Mesenchymal stem cell (in vitro differentiated cells and primary cell): ENCODE results near the gene UACA.

Experiments used
- DNase-seq: peaks from one replicate; pipeline ENCODE4 v3.0.0-alpha.2; 2013
- H2AFZ ChIP-seq: one replicate; pipeline ENCODE4 v1.6.1; 2013; ENCODE audit warnings: low read depth, mild to moderate bottlenecking, control low read depth, inconsistent platforms, low read length, moderate library complexity
- H2AK5ac ChIP-seq: 2 replicates; pipeline ENCODE4 v1.6.1; 2013; ENCODE audit warnings: low read length, moderate library complexity, mild to moderate bottlenecking, inconsistent platforms; ENCODE audit not compliant: severe bottlenecking
- H2BK120ac ChIP-seq: one replicate; pipeline ENCODE4 v1.6.1; 2013; ENCODE audit warnings: low read depth, mild to moderate bottlenecking, inconsistent platforms, low read length, moderate library complexity
- H2BK12ac ChIP-seq, 2 experiments: one replicate each; pipeline ENCODE4 v1.6.1; 2013; ENCODE audit warnings: inconsistent platforms in 2 of 2, low read length in 2 of 2, mild to moderate bottlenecking in 2 of 2, moderate library complexity in 2 of 2, control low read depth in 1 of 2
- H2BK15ac ChIP-seq: one replicate; pipeline ENCODE4 v1.6.1; 2013; ENCODE audit warnings: mild to moderate bottlenecking, low read depth, inconsistent platforms; ENCODE audit not compliant: poor library complexity, severe bottlenecking
- H2BK5ac ChIP-seq: 2 replicates; pipeline ENCODE4 v1.6.1; 2013; ENCODE audit warnings: low read depth, mild to moderate bottlenecking, low read length, control low read depth, inconsistent platforms; ENCODE audit not compliant: poor library complexity, severe bottlenecking
- H3K14ac ChIP-seq, 2 experiments: one replicate each; pipeline ENCODE4 v1.6.1; 2013; ENCODE audit warnings: inconsistent platforms in 2 of 2, low read length in 2 of 2, control low read depth in 1 of 2, mild to moderate bottlenecking in 1 of 2, moderate library complexity in 1 of 2
- H3K18ac ChIP-seq, 2 experiments: one replicate each; pipeline ENCODE4 v1.6.1; 2013; ENCODE audit warnings: inconsistent platforms in 2 of 2, low read length in 2 of 2, control low read depth in 1 of 2, low read depth in 1 of 2, mild to moderate bottlenecking in 1 of 2
- H3K23ac ChIP-seq, 2 experiments: one replicate each; pipeline ENCODE4 v1.6.1; 2013; ENCODE audit warnings: inconsistent platforms in 2 of 2, low read length in 2 of 2, mild to moderate bottlenecking in 2 of 2, moderate library complexity in 2 of 2, control low read depth in 1 of 2
- H3K27ac ChIP-seq: 2 replicates; pipeline ENCODE4 v1.5.1; 2013; ENCODE audit warnings: mild to moderate bottlenecking, moderate library complexity, low read length, control low read depth, inconsistent platforms; ENCODE audit not compliant: poor library complexity, severe bottlenecking
- H3K27me3 ChIP-seq, 2 experiments: 2 replicates each; pipeline versions ENCODE4 v1.6.1 to v1.7.0; 2013; ENCODE audit warnings: low read length in 2 of 2, mild to moderate bottlenecking in 2 of 2, moderate library complexity in 2 of 2, control low read depth in 1 of 2, inconsistent platforms in 1 of 2; ENCODE audit not compliant: control insufficient read depth in 1 of 2, insufficient read depth in 1 of 2
- H3K36me3 ChIP-seq, 2 experiments: 2 replicates each; pipeline versions ENCODE4 v1.6.1 to v1.7.0; 2013; ENCODE audit warnings: low read length in 2 of 2, control low read depth in 1 of 2, inconsistent platforms in 1 of 2, low read depth in 1 of 2, mild to moderate bottlenecking in 1 of 2; ENCODE audit not compliant: insufficient read depth in 2 of 2, control insufficient read depth in 1 of 2
- H3K4ac ChIP-seq, 2 experiments: one replicate each; pipeline ENCODE4 v1.6.1; 2013; ENCODE audit warnings: inconsistent platforms in 2 of 2, low read length in 2 of 2, mild to moderate bottlenecking in 2 of 2, moderate library complexity in 2 of 2, control low read depth in 1 of 2, low read depth in 1 of 2
- H3K4me1 ChIP-seq: 2 replicates; pipeline ENCODE4 v1.6.1; 2013; ENCODE audit warnings: low read depth, low read length, control low read depth; ENCODE audit not compliant: control insufficient read depth, insufficient read depth
- H3K4me2 ChIP-seq: 2 replicates; pipeline ENCODE4 v1.6.1; 2013; ENCODE audit warnings: low read length, mild to moderate bottlenecking, inconsistent platforms; ENCODE audit not compliant: poor library complexity, severe bottlenecking
- H3K4me3 ChIP-seq, 2 experiments: 2 replicates each; pipeline versions ENCODE4 v1.5.1 to v1.7.0; 2013; ENCODE audit warnings: low read length in 2 of 2, mild to moderate bottlenecking in 2 of 2, control low read depth in 1 of 2, low read depth in 1 of 2; ENCODE audit not compliant: insufficient read depth in 1 of 2
- H3K79me1 ChIP-seq: replicated peaks from 2 replicates; pipeline ENCODE4 v1.6.1; 2013; ENCODE audit warnings: mild to moderate bottlenecking, control low read depth, low read length, inconsistent platforms; ENCODE audit not compliant: poor library complexity, severe bottlenecking
- H3K9ac ChIP-seq: 2 replicates; pipeline ENCODE4 v1.7.0; 2013; ENCODE audit warnings: mild to moderate bottlenecking, low read length, moderate library complexity
- H3K9me3 ChIP-seq: 2 replicates; pipeline ENCODE4 v1.7.0; 2013; ENCODE audit warnings: mild to moderate bottlenecking, low read length; ENCODE audit not compliant: control insufficient read depth
- H4K8ac ChIP-seq: one replicate; pipeline ENCODE4 v1.6.1; 2013; ENCODE audit warnings: inconsistent platforms, mild to moderate bottlenecking, low read length, moderate library complexity
- H4K91ac ChIP-seq: one replicate; pipeline ENCODE4 v1.6.1; 2013; ENCODE audit warnings: mild to moderate bottlenecking, low read length, inconsistent platforms
- WGBS: methylation state at CpG from one replicate; pipeline ENCODE4 v1.1.7; 2013; ENCODE audit warnings: mixed read lengths; 5-methylcytosine and 5-hydroxymethylcytosine counted together

The UACA gene

DNA sequence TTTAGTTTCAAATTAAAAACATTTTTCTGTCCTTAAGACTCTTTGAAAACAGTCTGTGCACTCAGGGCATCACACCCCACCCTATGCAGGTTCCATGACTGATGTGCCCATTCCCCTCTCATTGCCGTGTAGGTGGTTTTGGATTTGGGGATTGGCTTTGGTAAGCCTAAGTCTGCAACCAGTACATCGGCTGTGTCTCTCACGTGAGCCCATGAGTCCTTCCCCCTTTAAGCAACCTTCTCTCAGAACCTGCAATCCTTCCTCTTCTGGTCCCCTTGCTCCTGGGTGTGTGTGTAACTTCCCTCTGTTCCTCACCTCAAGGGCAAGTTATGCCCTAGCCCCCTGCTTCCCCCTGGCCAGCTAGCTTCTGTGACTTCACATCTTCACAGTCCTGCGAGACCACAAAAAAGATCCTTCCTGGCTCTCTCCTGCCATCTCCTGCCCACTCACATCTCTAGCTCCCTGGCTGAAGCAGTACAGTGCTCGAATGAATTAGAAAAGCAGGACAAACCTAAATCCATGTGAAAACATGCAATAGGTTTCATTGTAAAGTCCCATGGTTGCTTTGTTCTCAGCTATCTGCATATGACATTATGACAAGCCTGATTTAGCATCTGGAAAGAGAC, 126.7 kb downstream of the UACA start:
- no peak overlapping the region for H2BK15ac ChIP-seq
- peak; percentile 37 for DNase-seq
- no peak overlapping the region for H2BK5ac ChIP-seq
- H2BK120ac ChIP-seq, result no peak overlapping the region
- H3K18ac ChIP-seq, result no peak overlapping the region
- H3K4ac ChIP-seq, result no peak overlapping the region
- no peak overlapping the region for H2BK12ac ChIP-seq
- H2AK5ac ChIP-seq, result no peak overlapping the region
- H3K4me1 ChIP-seq, result peaks cover 2% of the 10 kb centered on the region
- peaks cover 3 to 42% of the 10 kb centered on the region in 2 experiments for H3K36me3 ChIP-seq
- H4K8ac ChIP-seq, result no peak overlapping the region
- no peak overlapping the region for H3K27ac ChIP-seq
- H3K79me1 ChIP-seq, result no peaks in the 10 kb centered on the region
- no peak overlapping the region for H3K4me3 ChIP-seq
- no peaks in the 10 kb centered on the region for H3K9me3 ChIP-seq
- no peak overlapping the region for H2AFZ ChIP-seq
- H3K27me3 ChIP-seq, result peaks cover 24 to 44% of the 10 kb centered on the region in 2 experiments
- H3K9ac ChIP-seq, result no peak overlapping the region
- H4K91ac ChIP-seq, result no peak overlapping the region
- no peak overlapping the region for H3K14ac ChIP-seq
- 86% methylated on average over 4 of the region's 5 CpGs for WGBS
- H3K23ac ChIP-seq, result no peak overlapping the region
- no peak overlapping the region for H3K4me2 ChIP-seq

DNA sequence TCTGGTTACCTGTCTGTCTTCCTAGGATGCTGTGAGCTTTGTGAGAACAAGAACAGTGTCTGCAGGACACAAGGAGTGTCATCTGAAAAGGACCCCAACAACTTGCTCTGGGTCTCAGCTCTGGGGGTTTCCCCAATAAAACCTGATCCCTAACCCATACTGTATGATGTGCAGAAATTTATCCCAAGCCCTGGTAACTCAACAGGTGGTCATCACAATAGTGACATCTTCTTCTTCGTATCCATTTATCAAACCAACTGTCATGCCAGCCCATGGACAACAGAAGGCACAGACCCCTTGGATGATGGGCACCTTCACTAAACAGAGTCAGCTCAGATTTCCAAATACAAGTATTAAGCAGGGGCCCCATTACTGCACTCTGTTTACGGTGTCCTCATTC, 127.5 kb downstream of the UACA start:
- no peaks in the 10 kb centered on the region for H3K79me1 ChIP-seq
- H3K36me3 ChIP-seq, result peaks cover 3 to 39% of the 10 kb centered on the region in 2 experiments
- H3K4me3 ChIP-seq, result no peak overlapping the region
- no peak for DNase-seq
- H3K27me3 ChIP-seq, result peaks cover 32 to 51% of the 10 kb centered on the region in 2 experiments
- H3K4ac ChIP-seq, result no peak overlapping the region
- H2BK5ac ChIP-seq, result no peak overlapping the region
- no peaks in the 10 kb centered on the region for H3K9me3 ChIP-seq
- no peak overlapping the region for H3K27ac ChIP-seq
- H4K91ac ChIP-seq, result no peak overlapping the region
- H2BK120ac ChIP-seq, result no peak overlapping the region
- 96% methylated on average over 1 of the region's 2 CpGs for WGBS
- H3K9ac ChIP-seq, result no peak overlapping the region
- H3K23ac ChIP-seq, result no peak overlapping the region
- no peak overlapping the region for H3K18ac ChIP-seq
- no peak overlapping the region for H2AK5ac ChIP-seq
- no peak overlapping the region for H4K8ac ChIP-seq
- H3K14ac ChIP-seq, result no peak overlapping the region
- no peak overlapping the region for H2AFZ ChIP-seq
- peaks cover 2% of the 10 kb centered on the region for H3K4me1 ChIP-seq
- H2BK12ac ChIP-seq, result no peak overlapping the region
- H2BK15ac ChIP-seq, result no peak overlapping the region
- no peak overlapping the region for H3K4me2 ChIP-seq

DNA sequence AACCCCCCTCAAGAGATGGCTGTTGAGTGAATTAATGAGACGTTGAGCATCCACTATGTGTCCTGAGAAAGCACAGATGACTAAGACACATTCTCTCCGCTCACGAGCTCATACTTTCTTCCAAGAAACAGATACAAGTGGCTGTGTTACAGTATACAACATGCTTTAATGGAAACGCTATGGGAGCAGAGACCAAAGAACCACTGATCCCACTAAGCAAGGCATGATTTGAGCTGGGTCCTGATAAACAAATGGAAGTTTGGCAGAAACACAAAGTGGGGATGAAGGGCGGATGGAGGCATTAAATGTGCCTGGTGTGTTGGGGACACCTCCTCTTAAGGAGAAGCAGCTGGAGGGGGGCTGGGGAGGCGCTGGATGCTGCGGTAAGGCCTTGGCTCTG, 129.4 kb downstream of the UACA start:
- H3K4me3 ChIP-seq, result no peak overlapping the region
- H2AK5ac ChIP-seq, result no peak overlapping the region
- H3K9ac ChIP-seq, result no peak overlapping the region
- no peak overlapping the region for H3K23ac ChIP-seq
- no peaks in the 10 kb centered on the region for H3K79me1 ChIP-seq
- H3K36me3 ChIP-seq, result peaks cover 3 to 27% of the 10 kb centered on the region in 2 experiments
- DNase-seq, result no peak
- H2BK12ac ChIP-seq, result no peak overlapping the region
- no peak overlapping the region for H3K14ac ChIP-seq
- H3K9me3 ChIP-seq, result no peaks in the 10 kb centered on the region
- H2BK15ac ChIP-seq, result no peak overlapping the region
- no peak overlapping the region for H4K8ac ChIP-seq
- H3K18ac ChIP-seq, result no peak overlapping the region
- H2BK5ac ChIP-seq, result no peak overlapping the region
- 88% methylated on average over 6 of the region's 7 CpGs for whole genome bisulfite sequencing
- peaks cover 51 to 63% of the 10 kb centered on the region in 2 experiments for H3K27me3 ChIP-seq
- H3K4ac ChIP-seq, result no peak overlapping the region
- peaks cover 10% of the 10 kb centered on the region for H3K4me1 ChIP-seq
- no peak overlapping the region for H4K91ac ChIP-seq
- H3K4me2 ChIP-seq, result no peak overlapping the region
- no peak overlapping the region for H3K27ac ChIP-seq
- H2AFZ ChIP-seq, result no peak overlapping the region
- no peak overlapping the region for H2BK120ac ChIP-seq

DNA sequence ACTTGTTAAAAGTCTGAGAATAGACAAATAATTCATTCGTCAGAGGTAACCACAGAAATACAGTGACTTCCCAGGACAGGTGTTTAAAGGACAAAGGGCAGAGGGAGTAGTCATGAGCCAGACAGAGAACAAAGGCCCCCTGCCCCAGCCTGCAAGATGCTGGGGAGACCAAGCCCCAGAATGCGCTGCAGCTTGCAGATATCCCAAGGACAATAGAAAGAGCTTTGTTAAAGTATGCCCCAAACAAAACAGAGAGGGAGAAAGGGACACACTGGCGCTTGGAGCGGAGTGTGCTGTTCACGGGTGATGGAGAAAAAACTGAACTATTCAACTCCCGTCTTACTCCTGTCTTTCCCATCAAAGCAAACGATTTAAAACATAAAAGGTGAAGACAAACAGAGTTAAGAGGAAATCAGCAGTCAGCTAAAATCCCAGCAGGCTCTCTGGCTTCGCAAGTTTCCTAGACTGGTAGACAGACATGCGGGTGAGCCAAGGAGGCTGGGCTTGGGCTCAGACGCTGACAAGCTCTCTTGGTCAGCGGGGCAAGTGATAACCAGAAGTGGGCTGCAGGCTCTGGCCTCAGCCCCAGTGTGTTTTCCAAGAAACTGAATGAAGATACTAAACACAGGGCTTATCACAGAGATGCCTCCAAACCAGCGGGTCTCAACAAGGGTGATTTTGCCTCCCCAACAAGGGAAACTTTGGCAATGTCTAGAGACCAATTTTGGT, 130.1 kb downstream of the UACA start:
- Histone ChIP-seq H2BK120ac (no peak overlapping the region), H4K8ac (no peak overlapping the region), H3K23ac (no peak overlapping the region), H3K14ac (no peak overlapping the region), H2AK5ac (no peak overlapping the region), H3K18ac (no peak overlapping the region), H2BK15ac (no peak overlapping the region), H3K4me2 (no peak overlapping the region), H3K4me3 (no peak overlapping the region), H3K79me1 (no peaks in the 10 kb centered on the region), H2BK5ac (no peak overlapping the region), H3K27me3 (peaks cover 51 to 57% of the 10 kb centered on the region in 2 experiments), H2AFZ (no peak overlapping the region), H3K27ac (no peak overlapping the region), H3K4ac (no peak overlapping the region), H3K36me3 (peaks cover 3 to 20% of the 10 kb centered on the region in 2 experiments), H3K4me1 (peaks cover 17% of the 10 kb centered on the region), H4K91ac (no peak overlapping the region), H2BK12ac (no peak overlapping the region), H3K9ac (no peak overlapping the region), H3K9me3 (no peaks in the 10 kb centered on the region)
- 70% methylated on average over 12 of the region's 12 CpGs for WGBS
- DNase-seq, result no peak
